Astrocyte (in vitro differentiated cells and primary cell): Measurements from ENCODE around the gene FRY.

Experiments
- EZH2 ChIP-seq: IDR thresholded peaks from 2 replicates; pipeline ENCODE4 v1.6.1; 2012; ENCODE audit warnings: mild to moderate bottlenecking, low read length, inconsistent platforms; ENCODE audit not compliant: insufficient read depth
- TF ChIP-seq, protein P1 (sequence below): IDR thresholded peaks from 2 replicates; pipeline ENCODE4 v1.5.1; 2011; ENCODE audit warnings: low read depth, mild to moderate bottlenecking, inconsistent platforms, low read length, moderate library complexity; ENCODE audit not compliant: insufficient read depth

DNA sequence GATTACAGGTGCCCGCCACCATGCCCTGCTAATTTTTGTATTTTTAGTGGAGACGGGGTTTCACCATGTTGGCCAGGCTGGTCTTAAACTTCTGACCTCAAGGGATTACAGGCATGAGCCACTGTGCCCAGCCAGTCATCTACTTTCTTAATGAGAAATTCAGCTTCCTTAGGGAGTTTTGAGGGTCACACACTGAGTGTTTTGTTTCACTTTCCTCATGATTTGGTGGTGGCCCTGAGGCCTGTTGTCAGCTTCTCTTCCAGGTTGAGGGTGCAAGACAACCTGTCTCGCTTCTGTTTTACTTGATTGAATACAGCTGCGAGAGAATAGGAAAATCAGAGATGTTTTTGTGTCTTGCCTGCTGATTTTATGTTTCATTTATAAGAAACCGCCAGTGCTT lies 9.9 kb downstream of the FRY start:
- TF ChIP-seq, protein P1, sequence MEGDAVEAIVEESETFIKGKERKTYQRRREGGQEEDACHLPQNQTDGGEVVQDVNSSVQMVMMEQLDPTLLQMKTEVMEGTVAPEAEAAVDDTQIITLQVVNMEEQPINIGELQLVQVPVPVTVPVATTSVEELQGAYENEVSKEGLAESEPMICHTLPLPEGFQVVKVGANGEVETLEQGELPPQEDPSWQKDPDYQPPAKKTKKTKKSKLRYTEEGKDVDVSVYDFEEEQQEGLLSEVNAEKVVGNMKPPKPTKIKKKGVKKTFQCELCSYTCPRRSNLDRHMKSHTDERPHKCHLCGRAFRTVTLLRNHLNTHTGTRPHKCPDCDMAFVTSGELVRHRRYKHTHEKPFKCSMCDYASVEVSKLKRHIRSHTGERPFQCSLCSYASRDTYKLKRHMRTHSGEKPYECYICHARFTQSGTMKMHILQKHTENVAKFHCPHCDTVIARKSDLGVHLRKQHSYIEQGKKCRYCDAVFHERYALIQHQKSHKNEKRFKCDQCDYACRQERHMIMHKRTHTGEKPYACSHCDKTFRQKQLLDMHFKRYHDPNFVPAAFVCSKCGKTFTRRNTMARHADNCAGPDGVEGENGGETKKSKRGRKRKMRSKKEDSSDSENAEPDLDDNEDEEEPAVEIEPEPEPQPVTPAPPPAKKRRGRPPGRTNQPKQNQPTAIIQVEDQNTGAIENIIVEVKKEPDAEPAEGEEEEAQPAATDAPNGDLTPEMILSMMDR, result no peak
- TF ChIP-seq EZH2, result no peak
